ENCODE data around the gene DGKI.
A peak's percentile ranks its signal among the peaks of the same experiment; 100 is the strongest.

DGKI gene

DNA sequence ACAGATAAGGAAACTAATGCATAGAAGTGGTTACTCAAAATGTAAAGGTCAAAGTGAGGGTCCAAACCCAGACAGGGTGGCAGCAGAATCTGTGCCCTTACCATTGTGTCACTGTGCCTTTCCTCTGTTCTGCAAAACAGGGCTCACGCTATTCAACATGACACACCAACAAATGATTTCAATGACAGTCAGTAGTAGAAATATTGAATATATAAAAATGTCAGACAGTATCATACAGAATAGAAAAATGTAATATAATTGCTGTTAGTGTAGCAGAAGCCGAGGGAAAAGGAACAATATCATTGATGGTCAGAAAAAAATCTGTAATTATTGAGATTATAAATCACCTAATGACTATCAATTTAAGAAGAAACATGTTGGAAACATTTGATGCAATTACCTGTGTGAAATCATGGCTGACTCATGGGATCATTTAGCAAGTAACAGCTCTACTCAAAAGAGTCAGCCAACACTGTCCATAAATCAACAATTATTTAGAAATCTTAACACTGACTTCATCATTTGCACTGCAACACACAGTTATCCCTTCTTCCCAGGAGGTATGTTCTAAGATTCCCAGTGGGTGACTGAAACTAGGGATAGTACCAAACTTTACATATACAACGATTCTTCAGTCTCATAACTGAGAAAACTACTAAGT lies 198.7 kb downstream of the DGKI start:
- DNase-seq: no peak

DNA sequence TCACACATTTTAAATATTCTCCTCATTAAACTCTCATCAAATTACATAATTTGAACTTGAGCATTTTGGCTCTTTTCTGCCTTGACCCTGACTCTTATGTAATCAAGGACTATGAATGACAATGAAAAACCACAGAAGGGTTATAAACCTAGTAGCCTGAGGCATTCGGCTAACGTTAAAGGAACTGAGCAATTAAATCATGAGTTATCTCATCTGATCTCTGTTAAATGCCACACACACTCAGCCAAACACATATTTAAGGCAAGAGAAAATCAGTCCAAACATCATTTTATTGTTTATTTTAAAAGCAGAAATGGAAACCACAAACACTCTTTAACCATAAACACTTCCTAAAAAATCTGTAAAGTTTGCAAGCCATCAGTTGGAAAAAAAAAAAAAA lies 204.3 kb downstream of the DGKI start:
- no peak for DNase-seq

GRCh38 chr7:137642031-137642430 lies 204.7 kb downstream of the DGKI start:
- no peak for DNase-seq

DNA sequence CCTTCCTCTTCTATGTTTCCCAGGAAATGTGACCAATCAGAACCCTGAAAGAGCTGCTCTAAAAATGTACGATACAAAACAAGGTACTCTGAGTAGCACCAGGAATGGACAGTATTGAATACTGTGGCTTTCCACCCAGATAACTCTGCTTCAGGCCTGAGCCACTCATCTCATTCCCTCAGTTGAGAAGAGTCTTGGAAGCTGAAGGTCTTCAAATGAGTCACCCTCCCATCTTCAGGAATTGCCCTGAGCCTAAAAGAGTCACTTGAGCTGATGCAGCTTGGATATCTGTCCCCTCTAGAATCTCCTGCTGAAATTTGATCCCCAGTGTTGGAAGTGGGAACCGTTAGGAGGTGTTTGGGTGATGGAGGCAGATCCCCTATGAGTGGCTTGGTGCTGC lies 210.4 kb downstream of the DGKI start:
- DNase-seq: no peak

- DNase-seq: no peak
Observed at GRCh38 chr7:137635874-137636273, 210.9 kb downstream of the DGKI start.

DNA sequence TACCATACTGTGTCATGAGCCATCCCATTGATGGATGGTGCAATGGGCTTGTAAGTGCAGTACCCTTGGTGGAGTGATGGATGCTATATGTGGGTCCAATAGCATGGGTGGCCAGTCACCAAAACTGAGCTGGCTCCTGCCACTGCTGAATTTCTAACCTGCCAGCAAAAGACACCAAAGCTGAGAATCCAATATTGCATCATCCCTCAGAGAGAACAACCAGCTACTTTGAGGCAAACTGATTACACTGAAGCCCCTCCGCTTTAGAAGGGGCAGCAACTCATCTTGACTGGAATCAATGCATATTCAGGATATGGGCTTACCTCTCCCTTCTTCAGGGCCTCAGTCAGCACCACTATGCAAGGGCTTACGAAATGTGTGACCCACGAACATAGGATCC lies 211.6 kb downstream of the DGKI start:
- no peak for DNase-seq

DNA sequence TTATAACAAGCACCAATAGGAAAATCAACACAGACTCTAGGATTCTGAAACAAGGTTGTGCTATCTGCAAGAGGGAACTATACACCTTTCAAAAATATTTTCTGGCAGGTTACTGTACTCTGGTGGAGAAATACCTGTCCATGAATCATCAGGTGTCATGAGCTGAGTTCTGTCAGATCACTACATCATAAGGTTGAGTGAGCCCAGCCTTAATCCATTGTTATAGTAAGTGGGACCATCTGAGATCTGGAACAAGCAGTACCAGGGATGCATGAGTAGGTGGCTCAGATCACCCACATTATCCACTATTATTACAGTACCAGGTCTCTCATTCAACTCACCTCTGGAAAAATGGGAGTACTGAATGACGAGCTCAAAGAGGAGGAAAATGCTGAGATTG lies 212.4 kb downstream of the DGKI start:
- DNase-seq: no peak

DNA sequence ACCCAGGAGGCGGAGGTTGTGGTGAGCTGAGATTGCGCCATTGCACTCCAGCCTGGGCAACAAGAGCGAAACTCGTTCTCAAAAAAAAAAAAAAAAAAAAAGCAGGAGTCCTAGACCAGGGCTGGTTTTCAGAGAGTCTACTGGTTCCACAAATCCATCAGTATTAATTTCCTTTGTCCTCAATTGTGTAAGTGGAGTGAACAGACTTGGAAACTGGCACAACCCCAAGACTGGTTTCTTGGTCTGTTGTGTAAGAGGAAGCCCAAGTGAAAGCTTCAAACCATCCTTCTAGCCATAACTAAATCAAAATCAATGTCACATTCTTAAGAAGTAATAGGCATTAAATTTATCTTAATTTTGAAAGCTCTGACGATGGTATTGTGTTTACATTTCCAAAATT lies 213.6 kb downstream of the DGKI start:
- no peak for DNase-seq

- no peak for DNase-seq
Observed at GRCh38 chr7:137628216-137628615, 218.6 kb downstream of the DGKI start.

GRCh38 chr7:137626469-137627067 lies 220.2 kb downstream of the DGKI start:
- DNase-seq: peak; percentile 83

GRCh38 chr7:137625197-137625596 lies 221.6 kb downstream of the DGKI start:
- peak; percentile 19 for DNase-seq

DNA sequence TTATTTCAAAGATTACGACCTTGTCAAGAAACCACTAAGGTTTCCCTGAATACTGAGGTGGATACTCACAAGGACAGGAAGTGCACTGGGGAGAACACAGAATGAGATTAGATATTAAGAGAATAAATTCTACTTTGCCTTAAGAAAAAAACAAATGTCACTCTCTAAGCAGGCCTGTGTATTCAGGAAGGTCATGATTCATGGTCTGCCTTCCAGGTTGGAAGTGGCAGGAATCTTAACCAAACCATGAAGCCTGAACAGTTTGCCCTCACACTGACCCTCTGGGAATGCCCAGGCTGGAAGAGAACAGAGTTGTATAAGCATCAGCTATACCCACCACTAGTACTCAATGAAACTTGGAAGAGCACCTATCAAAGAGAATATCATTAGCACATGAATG lies 227.6 kb downstream of the DGKI start:
- DNase-seq: no peak

GRCh38 chr7:137618748-137619147 lies 228.0 kb downstream of the DGKI start:
- no peak for DNase-seq

- no peak for DNase-seq
Observed at GRCh38 chr7:137613006-137613525, 233.7 kb downstream of the DGKI start.

DNA sequence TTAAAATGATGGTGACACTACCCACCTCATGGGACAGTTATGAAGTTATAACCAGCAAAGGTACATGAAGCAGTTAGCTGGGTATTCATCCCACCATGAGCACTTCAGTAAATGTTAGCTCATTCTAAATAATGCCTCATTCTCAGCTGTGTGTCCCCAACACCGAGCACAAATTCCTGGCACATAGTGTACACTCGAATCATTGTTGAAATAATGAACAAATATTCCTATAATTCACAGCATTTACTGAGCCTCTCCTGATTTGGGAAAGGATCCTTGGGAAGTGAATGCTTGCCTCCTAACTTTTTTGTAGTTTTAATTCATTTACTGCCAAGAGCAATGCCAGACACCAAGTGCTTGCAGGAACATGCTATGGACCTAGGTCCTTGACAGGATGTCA lies 235.2 kb downstream of the DGKI start:
- DNase-seq: no peak

GRCh38 chr7:137609500-137609899 lies 237.3 kb downstream of the DGKI start:
- DNase-seq: no peak

- peak; percentile 83 for DNase-seq
Observed at GRCh38 chr7:137606061-137606674, 240.6 kb downstream of the DGKI start.

GRCh38 chr7:137603043-137603442 lies 243.7 kb downstream of the DGKI start:
- DNase-seq: no peak

- DNase-seq: no peak
Observed at GRCh38 chr7:137601642-137602041, 245.1 kb downstream of the DGKI start.

DNA sequence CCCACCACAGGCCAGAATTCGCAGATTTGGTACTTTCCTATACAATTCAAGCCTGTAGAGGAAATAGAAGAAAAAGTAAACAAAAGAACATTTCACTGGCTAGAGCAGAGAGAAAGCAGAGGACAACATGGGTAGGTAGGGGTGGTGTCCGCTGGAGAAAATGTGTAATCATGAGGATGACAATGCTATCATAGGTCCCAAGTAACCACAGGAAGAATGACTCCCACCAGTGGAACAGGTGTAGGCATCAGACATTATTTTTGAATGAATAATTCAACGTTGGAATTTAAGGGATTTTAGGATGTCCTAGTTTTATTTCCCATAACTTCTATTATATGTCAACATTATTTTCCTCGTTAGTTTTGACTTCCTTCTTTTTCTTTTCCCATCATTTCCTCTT lies 248.9 kb downstream of the DGKI start:
- no peak for DNase-seq

DNA sequence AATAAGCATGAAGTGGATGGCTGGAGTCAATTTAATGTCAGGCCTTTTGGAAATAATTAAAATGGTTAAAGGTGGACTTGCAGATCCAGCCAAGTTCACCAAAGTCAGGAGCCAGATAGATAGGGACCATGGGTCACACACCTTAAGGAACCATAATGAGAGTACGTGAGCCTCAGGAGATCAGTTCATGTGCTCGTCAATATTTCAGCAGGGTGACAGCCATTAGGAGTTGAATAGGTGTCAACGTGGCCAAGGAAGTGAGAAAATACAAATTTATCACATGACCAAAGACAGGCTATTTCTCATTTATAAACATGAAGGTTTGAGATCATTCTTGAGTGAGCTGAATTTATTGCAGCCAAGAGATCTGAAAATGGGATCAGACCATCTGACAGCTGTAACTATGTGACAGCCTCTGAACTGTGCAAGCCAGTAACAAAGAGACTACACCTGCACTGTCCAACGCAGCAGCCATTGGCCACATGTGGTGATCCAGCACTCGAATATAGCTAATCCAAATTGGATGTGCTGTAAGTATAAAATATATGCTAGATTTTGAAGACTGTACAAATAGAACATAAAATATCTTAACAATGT lies 253.6 kb downstream of the DGKI start:
- no peak for DNase-seq

GRCh38 chr7:137592232-137592896 lies 254.4 kb downstream of the DGKI start:
- peak; percentile 93 for DNase-seq

- peak; percentile 79 for DNase-seq
Observed at GRCh38 chr7:137591421-137591837, 255.3 kb downstream of the DGKI start.
